NCI-H69 (cell line): Measurements from ENCODE around the gene PDE4D.

ENCODE experiments used
- DNase-seq: peaks from one replicate; lab custom pipeline; 2025; lab: John Stamatoyannopoulos, UW

The PDE4D gene

GRCh38 chr5:59893429-59894227 is at the start of gene PDE4D:
PDE4D (minus strand) TSS chr5:59893726.
- DNase-seq, result peak; percentile 81

GRCh38 chr5:59937633-59938032 is 44.1 kb upstream of the PDE4D start:
- no peak for DNase-seq

- DNase-seq, result peak; percentile 63
These were observed 29.9 kb upstream of the PDE4D start for GRCh38 chr5:59923465-59923864.

- peak; percentile 49 for DNase-seq
These were observed 28.7 kb upstream of the PDE4D start for GRCh38 chr5:59922220-59922619.

GRCh38 chr5:59921816-59922215 is 28.3 kb upstream of the PDE4D start:
- no peak for DNase-seq

- DNase-seq, result peak; percentile 90
These were observed 26.0 kb upstream of the PDE4D start for GRCh38 chr5:59919484-59919883.

GRCh38 chr5:59917121-59917520 is 23.6 kb upstream of the PDE4D start:
- DNase-seq, result peak; percentile 41

- DNase-seq, result peak; percentile 17
These were observed 11.7 kb upstream of the PDE4D start for GRCh38 chr5:59905188-59905587.

- DNase-seq, result peak; percentile 12
These were observed 3.5 kb upstream of the PDE4D start for GRCh38 chr5:59897075-59897474.

GRCh38 chr5:59891962-59892643 is 1.4 kb downstream of the PDE4D start:
- no peak for DNase-seq

GRCh38 chr5:59887274-59887673 is 6.3 kb downstream of the PDE4D start:
- no peak for DNase-seq

- DNase-seq, result no peak
These were observed 18.9 kb downstream of the PDE4D start for GRCh38 chr5:59874675-59875074.

GRCh38 chr5:59873113-59873512 is 20.4 kb downstream of the PDE4D start:
- DNase-seq, result no peak

GRCh38 chr5:59866661-59867060 is 26.9 kb downstream of the PDE4D start:
- DNase-seq, result no peak

- peak; percentile 44 for DNase-seq
These were observed 28.8 kb downstream of the PDE4D start for GRCh38 chr5:59864718-59865117.

GRCh38 chr5:59863777-59864176 is 29.7 kb downstream of the PDE4D start:
- DNase-seq, result no peak

- no peak for DNase-seq
These were observed 37.2 kb downstream of the PDE4D start for GRCh38 chr5:59856358-59856757.

GRCh38 chr5:59850766-59851165 is 42.8 kb downstream of the PDE4D start:
- DNase-seq, result no peak

- no peak for DNase-seq
These were observed 45.9 kb downstream of the PDE4D start for GRCh38 chr5:59847586-59847985.

GRCh38 chr5:59845730-59846129 is 47.8 kb downstream of the PDE4D start:
- no peak for DNase-seq

GRCh38 chr5:59843511-59844213 is 49.9 kb downstream of the PDE4D start:
- DNase-seq, result peak; percentile 78

GRCh38 chr5:59842999-59843398 is 50.5 kb downstream of the PDE4D start:
- DNase-seq, result no peak

GRCh38 chr5:59840200-59840601 is 53.3 kb downstream of the PDE4D start:
- DNase-seq, result peak; percentile 54
